Measurements from ENCODE around the gene RFX4. TPM values are rescaled to one million over a fixed set of nuclear protein-coding genes. Genes with fewer than 3 reads are reported as not detected.

The RFX4 gene
- total and polyA plus RNA-seq, 2 donors (not counting 1 experiment from before 2014, with no cell fraction given), result not detected

DNA sequence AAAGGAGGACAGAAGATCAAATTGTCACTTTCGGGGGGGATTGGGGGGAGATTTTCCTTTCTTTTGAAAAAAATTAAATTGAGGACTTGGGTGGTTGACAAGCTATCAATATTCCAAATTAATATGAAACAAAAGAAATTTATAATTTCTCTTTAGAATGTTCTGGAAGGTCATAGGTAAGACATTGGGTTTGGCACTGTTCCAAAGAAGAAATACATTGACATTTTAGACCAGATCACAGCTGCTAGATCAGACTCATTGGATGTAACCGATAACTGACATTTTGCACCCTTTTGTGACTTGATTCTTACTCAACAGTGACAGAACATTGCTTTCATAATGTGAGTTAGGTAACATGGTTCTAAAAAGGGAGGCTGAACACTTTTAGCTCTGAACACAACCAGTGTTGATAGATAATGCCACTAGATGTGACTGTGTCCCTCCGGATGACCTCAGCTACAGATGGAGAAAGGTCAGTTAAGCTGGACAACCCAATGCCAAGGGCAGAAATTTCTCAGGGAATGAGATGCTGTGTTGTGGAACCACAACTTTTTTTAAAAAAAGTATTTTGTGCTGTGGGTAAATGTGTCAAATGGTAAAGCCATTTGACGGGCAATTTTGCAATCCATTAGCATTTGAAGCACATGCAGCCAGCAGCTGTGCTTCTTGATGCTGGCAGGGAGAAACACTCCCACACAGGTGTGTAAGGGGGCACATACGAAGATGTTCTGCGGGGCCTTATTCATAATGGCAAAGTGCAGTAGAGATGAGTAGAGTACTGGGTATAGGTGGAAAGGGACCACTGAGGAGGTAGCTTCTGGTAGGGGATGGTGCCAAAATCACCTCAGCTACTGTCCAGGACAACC lies 62.9 kb downstream of the RFX4 start:
- no peak for DNase-seq (ENCODE audit: low read depth in 2 of 2)
- H3K4me2 ChIP-seq (ENCODE audit: extremely low read depth, insufficient read depth, low read length), result no peak overlapping the region

GRCh38 chr12:106646472-106646871 lies 63.7 kb downstream of the RFX4 start:
- Histone ChIP-seq H3K27ac (ENCODE audit: insufficient read depth, low read length) (no peak overlapping the region), H2AFZ (ENCODE audit: low read length) (no peak overlapping the region), H4K20me1 (ENCODE audit: control insufficient read depth, extremely low read depth, insufficient read depth, low read length) (no peaks in the 10 kb centered on the region), H3K4me1 (ENCODE audit: control insufficient read depth, extremely low read depth, insufficient read depth, low read length) (no peaks in the 10 kb centered on the region), H3K27me3 (ENCODE audit: control insufficient read depth, insufficient read depth, low read length) (no peaks in the 10 kb centered on the region), H3K36me3 (ENCODE audit: control insufficient read depth, insufficient read depth, low read length) (no peaks in the 10 kb centered on the region), H3K79me2 (ENCODE audit: control insufficient read depth, insufficient read depth, low read length) (no peaks in the 10 kb centered on the region), H3K4me2 (ENCODE audit: extremely low read depth, insufficient read depth, low read length) (no peak overlapping the region), H3K9me3 (ENCODE audit: control insufficient read depth, insufficient read depth, low read depth, low read length) (no peaks in the 10 kb centered on the region), H3K4me3 (replicated peaks in 1 of 4; ENCODE audit: control extremely low read depth in 1 of 4, insufficient read depth in 1 of 4, low read depth in 3 of 4, low read length in 4 of 4) (no peak overlapping the region), H3K9ac (ENCODE audit: insufficient read depth, low read length) (no peak overlapping the region)
- TF ChIP-seq, protein P1, sequence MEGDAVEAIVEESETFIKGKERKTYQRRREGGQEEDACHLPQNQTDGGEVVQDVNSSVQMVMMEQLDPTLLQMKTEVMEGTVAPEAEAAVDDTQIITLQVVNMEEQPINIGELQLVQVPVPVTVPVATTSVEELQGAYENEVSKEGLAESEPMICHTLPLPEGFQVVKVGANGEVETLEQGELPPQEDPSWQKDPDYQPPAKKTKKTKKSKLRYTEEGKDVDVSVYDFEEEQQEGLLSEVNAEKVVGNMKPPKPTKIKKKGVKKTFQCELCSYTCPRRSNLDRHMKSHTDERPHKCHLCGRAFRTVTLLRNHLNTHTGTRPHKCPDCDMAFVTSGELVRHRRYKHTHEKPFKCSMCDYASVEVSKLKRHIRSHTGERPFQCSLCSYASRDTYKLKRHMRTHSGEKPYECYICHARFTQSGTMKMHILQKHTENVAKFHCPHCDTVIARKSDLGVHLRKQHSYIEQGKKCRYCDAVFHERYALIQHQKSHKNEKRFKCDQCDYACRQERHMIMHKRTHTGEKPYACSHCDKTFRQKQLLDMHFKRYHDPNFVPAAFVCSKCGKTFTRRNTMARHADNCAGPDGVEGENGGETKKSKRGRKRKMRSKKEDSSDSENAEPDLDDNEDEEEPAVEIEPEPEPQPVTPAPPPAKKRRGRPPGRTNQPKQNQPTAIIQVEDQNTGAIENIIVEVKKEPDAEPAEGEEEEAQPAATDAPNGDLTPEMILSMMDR (conservative IDR thresholded peaks at IDR 0.05 in 1 of 2, IDR thresholded peaks at IDR 0.05 in 1 of 2; ENCODE audit: low read depth in 1 of 2, low read length in 2 of 2), result no peak
- TF ChIP-seq EZH2 (IDR thresholded peaks at IDR 0.05; ENCODE audit: low read length, missing control alignments), result no peak
- no peak for DNase-seq (ENCODE audit: low read depth in 2 of 2)

More for the DNA sequence above, 62.9 kb downstream of the RFX4 start:
- Histone ChIP-seq H4K20me1 (ENCODE audit: control insufficient read depth, extremely low read depth, insufficient read depth, low read length) (no peaks in the 10 kb centered on the region), H3K9me3 (ENCODE audit: control insufficient read depth, insufficient read depth, low read depth, low read length) (no peaks in the 10 kb centered on the region), H3K9ac (ENCODE audit: insufficient read depth, low read length) (no peak overlapping the region), H2AFZ (ENCODE audit: low read length) (no peak overlapping the region), H3K36me3 (ENCODE audit: control insufficient read depth, insufficient read depth, low read length) (no peaks in the 10 kb centered on the region), H3K79me2 (ENCODE audit: control insufficient read depth, insufficient read depth, low read length) (no peaks in the 10 kb centered on the region), H3K4me1 (ENCODE audit: control insufficient read depth, extremely low read depth, insufficient read depth, low read length) (no peaks in the 10 kb centered on the region), H3K27me3 (ENCODE audit: control insufficient read depth, insufficient read depth, low read length) (no peaks in the 10 kb centered on the region), H3K4me3 (replicated peaks in 1 of 4; ENCODE audit: control extremely low read depth in 1 of 4, insufficient read depth in 1 of 4, low read depth in 3 of 4, low read length in 4 of 4) (no peak overlapping the region), H3K27ac (ENCODE audit: insufficient read depth, low read length) (no peak overlapping the region)
- TF ChIP-seq, protein P1 (conservative IDR thresholded peaks at IDR 0.05 in 1 of 2, IDR thresholded peaks at IDR 0.05 in 1 of 2; ENCODE audit: low read depth in 1 of 2, low read length in 2 of 2), result no peak
- no peak for TF ChIP-seq EZH2 (IDR thresholded peaks at IDR 0.05; ENCODE audit: low read length, missing control alignments)

GRCh38 chr12:106647793-106648514 lies 65.2 kb downstream of the RFX4 start:
- Histone ChIP-seq H3K36me3 (ENCODE audit: control insufficient read depth, insufficient read depth, low read length) (no peaks in the 10 kb centered on the region), H3K27ac (ENCODE audit: insufficient read depth, low read length) (no peak overlapping the region), H3K9ac (ENCODE audit: insufficient read depth, low read length) (no peak overlapping the region), H3K9me3 (ENCODE audit: control insufficient read depth, insufficient read depth, low read depth, low read length) (no peaks in the 10 kb centered on the region), H3K79me2 (ENCODE audit: control insufficient read depth, insufficient read depth, low read length) (no peaks in the 10 kb centered on the region), H3K4me3 (replicated peaks in 1 of 4; ENCODE audit: control extremely low read depth in 1 of 4, insufficient read depth in 1 of 4, low read depth in 3 of 4, low read length in 4 of 4) (no peak overlapping the region), H3K4me2 (ENCODE audit: extremely low read depth, insufficient read depth, low read length) (no peak overlapping the region), H3K27me3 (ENCODE audit: control insufficient read depth, insufficient read depth, low read length) (no peaks in the 10 kb centered on the region), H4K20me1 (ENCODE audit: control insufficient read depth, extremely low read depth, insufficient read depth, low read length) (no peaks in the 10 kb centered on the region), H3K4me1 (ENCODE audit: control insufficient read depth, extremely low read depth, insufficient read depth, low read length) (no peaks in the 10 kb centered on the region), H2AFZ (ENCODE audit: low read length) (no peak overlapping the region)
- DNase-seq (ENCODE audit: low read depth in 2 of 2), result no peak
- TF ChIP-seq, protein P1 (conservative IDR thresholded peaks at IDR 0.05 in 1 of 2, IDR thresholded peaks at IDR 0.05 in 1 of 2; ENCODE audit: low read depth in 1 of 2, low read length in 2 of 2), result no peak
- TF ChIP-seq EZH2 (IDR thresholded peaks at IDR 0.05; ENCODE audit: low read length, missing control alignments), result no peak
